ENCODE measurements around the gene DAP.

The DAP gene

DNA sequence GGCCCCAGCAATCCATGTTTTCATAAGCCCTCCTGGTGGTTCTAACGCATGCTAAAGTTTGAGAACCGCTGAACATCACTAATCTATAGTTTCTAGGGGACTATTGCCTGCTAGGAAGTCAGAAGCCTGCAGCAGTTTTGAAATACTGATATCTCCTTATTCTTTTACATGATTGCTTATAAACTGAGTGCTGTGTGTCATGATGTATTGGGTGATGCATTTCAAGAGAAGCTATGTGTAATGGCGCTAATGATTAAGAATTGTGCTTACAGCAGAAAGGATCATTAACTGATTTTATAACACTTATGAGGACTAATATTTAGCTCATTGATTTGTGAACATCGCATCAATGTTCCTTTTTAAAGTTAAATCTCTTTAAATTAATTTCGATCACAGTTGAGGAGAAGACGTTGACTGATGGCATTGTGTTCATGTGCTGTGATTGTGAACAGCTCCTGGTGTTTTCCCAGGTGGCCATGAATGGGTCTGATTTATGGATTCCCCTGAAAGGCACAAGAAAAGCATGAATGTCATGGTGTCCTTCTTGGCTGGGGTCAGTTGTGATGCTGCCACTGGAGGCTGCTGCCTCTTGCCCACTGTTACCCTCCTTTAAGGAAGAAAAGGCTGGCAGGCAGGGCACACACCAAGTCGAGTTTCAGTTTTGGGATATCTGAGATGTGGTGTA is 12.0 kb upstream of the DAP start:
- H3K79me1 ChIP-seq (ENCODE audit: low read depth, low read length) = no peaks in the 10 kb centered on the region
- H2BK15ac ChIP-seq (ENCODE audit: low read length) = no peak overlapping the region
- no peak overlapping the region for H2AFZ ChIP-seq (ENCODE audit: low read length)
- no peak overlapping the region for H3K23ac ChIP-seq (ENCODE audit: low read depth, low read length, poor library complexity)
- H3K9me3 ChIP-seq (replicated peaks in 1 of 2; ENCODE audit: control insufficient read depth in 2 of 2, insufficient read depth in 1 of 2, low read depth in 1 of 2, low read length in 2 of 2) = peaks cover 0 to 2% of the 10 kb centered on the region in 2 donors
- H3K27ac ChIP-seq (replicated peaks; ENCODE audit: low read length) = no peak overlapping the region
- no peak for DNase-seq (ENCODE audit: low spot score)
- no peak overlapping the region for H3K4me3 ChIP-seq (ENCODE audit: low read length in 2 of 2)
- H2BK120ac ChIP-seq (ENCODE audit: low read depth, low read length) = no peak overlapping the region
- H3K4me1 ChIP-seq (ENCODE audit: control insufficient read depth in 2 of 2, insufficient read depth in 1 of 2, low read depth in 1 of 2, low read length in 2 of 2) = no peaks in the 10 kb centered on the region
- H4K8ac ChIP-seq (ENCODE audit: low read depth, low read length) = no peak overlapping the region
- H3K4ac ChIP-seq (ENCODE audit: low read length) = no peak overlapping the region
- H2BK12ac ChIP-seq (ENCODE audit: low read length) = no peak overlapping the region
- H3K9ac ChIP-seq (ENCODE audit: low read depth, low read length, poor library complexity) = no peak overlapping the region
- H3K27me3 ChIP-seq (ENCODE audit: control insufficient read depth in 3 of 3, insufficient read depth in 3 of 3, low read depth in 1 of 3, low read length in 3 of 3) = peaks cover 0 to 3% (median 0%) of the 10 kb centered on the region in 3 experiments
- no peak overlapping the region for H2AK5ac ChIP-seq (ENCODE audit: low read depth, low read length)
- H3K18ac ChIP-seq (ENCODE audit: low read length) = no peak overlapping the region
- H2BK5ac ChIP-seq (ENCODE audit: low read length) = no peak overlapping the region
- H3K36me3 ChIP-seq (replicated peaks in 1 of 2; ENCODE audit: control insufficient read depth in 2 of 2, insufficient read depth in 2 of 2, low read length in 2 of 2) = no peaks in the 10 kb centered on the region
- no CpG with 5 or more reads among the region's 7 CpGs for WGBS, 2 donors (ENCODE audit: extremely low coverage in 2 of 2, insufficient read length in 2 of 2, insufficient replicate concordance in 1 of 2)
- H4K91ac ChIP-seq (ENCODE audit: low read depth, low read length, poor library complexity) = no peak overlapping the region
- no peak overlapping the region for H3K14ac ChIP-seq (ENCODE audit: low read length)
- no peak overlapping the region for H3K4me2 ChIP-seq (ENCODE audit: insufficient read depth, low read length, poor library complexity, severe bottlenecking)

DNA sequence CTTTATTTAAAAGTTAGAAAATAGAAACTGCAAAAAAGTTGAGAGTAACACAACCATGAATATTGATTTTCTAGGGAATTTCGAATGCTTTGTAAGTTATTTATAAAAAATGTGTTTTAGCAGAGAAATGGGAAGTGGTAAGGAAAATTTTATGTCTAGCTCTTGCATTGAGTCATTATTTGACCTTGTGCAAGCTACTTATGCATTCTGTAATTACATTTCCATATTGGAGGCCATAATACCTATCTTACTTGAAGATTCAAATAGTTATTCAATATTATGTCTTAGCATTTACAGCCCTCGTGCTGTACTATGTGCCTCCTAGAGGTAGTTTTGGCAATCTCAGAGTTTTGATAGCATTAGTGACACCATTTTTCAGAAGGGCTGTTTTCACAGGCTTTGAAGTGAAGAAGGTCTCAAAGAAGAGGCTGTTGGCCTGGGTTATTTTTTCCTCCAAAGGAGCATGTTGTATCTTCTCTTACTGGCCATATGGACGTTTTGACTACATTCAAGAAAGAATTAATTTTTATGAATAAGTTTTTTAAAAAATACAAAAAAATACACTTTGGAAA is 7.4 kb upstream of the DAP start:
- DNase-seq (ENCODE audit: low spot score) = no peak
- H2BK5ac ChIP-seq (ENCODE audit: low read length) = no peak overlapping the region
- no peak overlapping the region for H4K91ac ChIP-seq (ENCODE audit: low read depth, low read length, poor library complexity)
- H3K23ac ChIP-seq (ENCODE audit: low read depth, low read length, poor library complexity) = no peak overlapping the region
- H3K14ac ChIP-seq (ENCODE audit: low read length) = no peak overlapping the region
- no peak overlapping the region for H3K9ac ChIP-seq (ENCODE audit: low read depth, low read length, poor library complexity)
- no CpG with 5 or more reads among the region's 3 CpGs for WGBS, 2 donors (ENCODE audit: extremely low coverage in 2 of 2, insufficient read length in 2 of 2, insufficient replicate concordance in 1 of 2)
- no peak overlapping the region for H3K4ac ChIP-seq (ENCODE audit: low read length)
- H3K4me3 ChIP-seq (ENCODE audit: low read length in 2 of 2) = no peak overlapping the region
- H2BK15ac ChIP-seq (ENCODE audit: low read length) = no peak overlapping the region
- no peak overlapping the region for H2BK120ac ChIP-seq (ENCODE audit: low read depth, low read length)
- H3K27ac ChIP-seq (replicated peaks; ENCODE audit: low read length) = no peak overlapping the region
- no peak overlapping the region for H3K18ac ChIP-seq (ENCODE audit: low read length)
- H3K9me3 ChIP-seq (replicated peaks in 1 of 2; ENCODE audit: control insufficient read depth in 2 of 2, insufficient read depth in 1 of 2, low read depth in 1 of 2, low read length in 2 of 2) = no peaks in the 10 kb centered on the region
- H4K8ac ChIP-seq (ENCODE audit: low read depth, low read length) = no peak overlapping the region
- no peaks in the 10 kb centered on the region for H3K36me3 ChIP-seq (replicated peaks in 1 of 2; ENCODE audit: control insufficient read depth in 2 of 2, insufficient read depth in 2 of 2, low read length in 2 of 2)
- H3K27me3 ChIP-seq (ENCODE audit: control insufficient read depth in 3 of 3, insufficient read depth in 3 of 3, low read depth in 1 of 3, low read length in 3 of 3) = peaks cover 0 to 5% (median 0%) of the 10 kb centered on the region in 3 experiments
- no peak overlapping the region for H2AK5ac ChIP-seq (ENCODE audit: low read depth, low read length)
- no peak overlapping the region for H2BK12ac ChIP-seq (ENCODE audit: low read length)
- H2AFZ ChIP-seq (ENCODE audit: low read length) = no peak overlapping the region
- H3K4me1 ChIP-seq (ENCODE audit: control insufficient read depth in 2 of 2, insufficient read depth in 1 of 2, low read depth in 1 of 2, low read length in 2 of 2) = no peaks in the 10 kb centered on the region
- no peak overlapping the region for H3K4me2 ChIP-seq (ENCODE audit: insufficient read depth, low read length, poor library complexity, severe bottlenecking)
- H3K79me1 ChIP-seq (ENCODE audit: low read depth, low read length) = no peaks in the 10 kb centered on the region

DNA sequence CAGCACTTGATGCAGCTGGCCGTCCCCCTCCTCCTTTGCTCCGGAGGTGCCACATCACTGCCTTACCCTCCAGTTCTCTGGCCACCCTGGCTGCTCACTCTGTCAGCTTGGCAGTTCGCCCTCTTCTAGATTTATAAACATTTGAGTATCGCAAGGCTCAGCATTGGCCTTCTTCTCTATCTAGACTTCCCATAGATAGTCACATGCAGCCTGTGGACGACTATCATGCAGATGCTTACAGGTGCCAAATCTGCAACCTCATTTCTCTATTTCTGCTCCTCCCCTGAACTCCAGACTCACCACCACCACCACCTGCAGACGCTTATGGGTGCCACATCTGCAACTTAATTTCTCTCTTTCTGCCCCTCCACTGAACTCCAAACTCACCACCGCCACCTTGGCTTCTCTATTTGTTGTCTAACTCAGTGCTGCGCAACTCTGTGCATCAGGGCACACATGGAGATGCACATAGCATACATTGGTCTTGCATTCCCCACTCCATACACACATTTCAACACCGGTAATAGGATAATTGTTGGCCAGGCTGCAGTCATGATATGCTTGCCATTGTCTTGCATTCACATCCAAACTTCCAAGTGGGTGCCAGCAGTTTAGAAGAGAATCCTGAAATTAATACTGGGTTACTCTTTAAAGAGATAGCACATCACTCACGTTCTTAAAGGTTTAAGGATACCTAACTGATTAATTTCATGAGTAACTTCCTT is 1.9 kb upstream of the DAP start:
- H3K18ac ChIP-seq (ENCODE audit: low read length) = no peak overlapping the region
- H3K4me3 ChIP-seq (ENCODE audit: low read length in 2 of 2) = no peak overlapping the region
- H4K91ac ChIP-seq (ENCODE audit: low read depth, low read length, poor library complexity) = no peak overlapping the region
- H3K27ac ChIP-seq (replicated peaks; ENCODE audit: low read length) = no peak overlapping the region
- H2AK5ac ChIP-seq (ENCODE audit: low read depth, low read length) = no peak overlapping the region
- no peak for DNase-seq (ENCODE audit: low spot score)
- no peaks in the 10 kb centered on the region for H3K4me1 ChIP-seq (ENCODE audit: control insufficient read depth in 2 of 2, insufficient read depth in 1 of 2, low read depth in 1 of 2, low read length in 2 of 2)
- no peak overlapping the region for H3K23ac ChIP-seq (ENCODE audit: low read depth, low read length, poor library complexity)
- H4K8ac ChIP-seq (ENCODE audit: low read depth, low read length) = no peak overlapping the region
- no peak overlapping the region for H2AFZ ChIP-seq (ENCODE audit: low read length)
- H3K36me3 ChIP-seq (replicated peaks in 1 of 2; ENCODE audit: control insufficient read depth in 2 of 2, insufficient read depth in 2 of 2, low read length in 2 of 2) = peaks cover 0 to 2% of the 10 kb centered on the region in 2 donors
- no peak overlapping the region for H2BK15ac ChIP-seq (ENCODE audit: low read length)
- H3K4ac ChIP-seq (ENCODE audit: low read length) = no peak overlapping the region
- no peak overlapping the region for H2BK5ac ChIP-seq (ENCODE audit: low read length)
- H3K4me2 ChIP-seq (ENCODE audit: insufficient read depth, low read length, poor library complexity, severe bottlenecking) = no peak overlapping the region
- WGBS, 2 donors (ENCODE audit: extremely low coverage in 2 of 2, insufficient read length in 2 of 2, insufficient replicate concordance in 1 of 2) = no CpG with 5 or more reads among the region's 10 CpGs
- no peak overlapping the region for H3K9ac ChIP-seq (ENCODE audit: low read depth, low read length, poor library complexity)
- no peaks in the 10 kb centered on the region for H3K9me3 ChIP-seq (replicated peaks in 1 of 2; ENCODE audit: control insufficient read depth in 2 of 2, insufficient read depth in 1 of 2, low read depth in 1 of 2, low read length in 2 of 2)
- H3K79me1 ChIP-seq (ENCODE audit: low read depth, low read length) = no peaks in the 10 kb centered on the region
- H3K27me3 ChIP-seq (ENCODE audit: control insufficient read depth in 3 of 3, insufficient read depth in 3 of 3, low read depth in 1 of 3, low read length in 3 of 3) = peaks cover 0 to 5% (median 0%) of the 10 kb centered on the region in 3 experiments
- H3K14ac ChIP-seq (ENCODE audit: low read length) = no peak overlapping the region
- no peak overlapping the region for H2BK12ac ChIP-seq (ENCODE audit: low read length)
- H2BK120ac ChIP-seq (ENCODE audit: low read depth, low read length) = no peak overlapping the region
